CD14-positive monocyte (primary cell): Measurements from ENCODE around the gene TNRC6A. TPM values are rescaled to one million over a fixed set of nuclear protein-coding genes. Genes with fewer than 3 reads are reported as not detected.

ENCODE experiments used
- DNase-seq, 3 donors: peaks; one replicate each; pipeline ENCODE4 v3.0.0-alpha.2; 2011 to 2022
- H2AFZ ChIP-seq: 2 replicates; pipeline ENCODE4 v1.6.0; 2012; ENCODE audit warnings: mild to moderate bottlenecking, low read depth, low read length, inconsistent platforms; ENCODE audit not compliant: insufficient read depth, poor library complexity, severe bottlenecking
- H3K27ac ChIP-seq, 2 donors: 1 replicate in 1 of 2; 2 replicates in 1 of 2; pipeline ENCODE4 v1.5.1; 2012 to 2013; ENCODE audit warnings: low read length in 2 of 2, control low read depth in 1 of 2, inconsistent platforms in 1 of 2, low read depth in 1 of 2, mild to moderate bottlenecking in 1 of 2
- H3K27me3 ChIP-seq, 2 donors: one replicate each; pipeline versions ENCODE4 v1.6.0 to v1.6.1; 2011 to 2013; ENCODE audit warnings: low read length in 2 of 2; ENCODE audit not compliant: control insufficient read depth in 2 of 2, insufficient read depth in 2 of 2
- H3K36me3 ChIP-seq, 2 donors: replicated peaks in 1 of 2; 1 replicate in 1 of 2; 2 replicates in 1 of 2; pipeline versions ENCODE4 v1.5.1 to v1.6.1; 2012 to 2013; ENCODE audit warnings: low read length in 2 of 2, control low read depth in 1 of 2, inconsistent platforms in 1 of 2, mild to moderate bottlenecking in 1 of 2; ENCODE audit not compliant: insufficient read depth in 2 of 2, control insufficient read depth in 1 of 2
- H3K4me1 ChIP-seq, 2 donors: 1 replicate in 1 of 2; 2 replicates in 1 of 2; pipeline versions ENCODE4 v1.5.1 to v1.6.1; 2012 to 2013; ENCODE audit warnings: low read length in 2 of 2, control low read depth in 1 of 2, inconsistent platforms in 1 of 2, mild to moderate bottlenecking in 1 of 2, moderate library complexity in 1 of 2; ENCODE audit not compliant: insufficient read depth in 2 of 2, control insufficient read depth in 1 of 2
- H3K4me2 ChIP-seq: replicated peaks from 2 replicates; pipeline ENCODE3; 2012; ENCODE audit warnings: low read length, moderate library complexity, mild to moderate bottlenecking; ENCODE audit not compliant: poor library complexity, severe bottlenecking; ENCODE audit errors: extremely low read depth
- H3K4me3 ChIP-seq, 3 experiments: fragments of 200-600 bp in 1 of 3; sonication (generic) in 1 of 3; replicated peaks in 1 of 3; 1 replicate in 2 of 3; 2 replicates in 1 of 3; pipeline ENCODE4 v1.5.1; 2011 to 2013; ENCODE audit warnings: low read length in 3 of 3, mild to moderate bottlenecking in 3 of 3, control low read depth in 2 of 3, low read depth in 2 of 3, inconsistent platforms in 1 of 3, moderate library complexity in 1 of 3
- H3K79me2 ChIP-seq: 2 replicates; pipeline ENCODE4 v1.6.0; 2012; ENCODE audit warnings: mild to moderate bottlenecking, control low read depth, inconsistent platforms, low read length, moderate library complexity; ENCODE audit not compliant: insufficient read depth
- H3K9ac ChIP-seq: 2 replicates; pipeline ENCODE4 v1.6.0; 2017; ENCODE audit warnings: low read length, mild to moderate bottlenecking; ENCODE audit not compliant: insufficient read depth, poor library complexity, severe bottlenecking
- H3K9me3 ChIP-seq, 2 donors: replicated peaks in 1 of 2; 1 replicate in 1 of 2; 2 replicates in 1 of 2; pipeline versions ENCODE4 v1.5.1 to v1.6.1; 2012 to 2013; ENCODE audit warnings: low read length in 2 of 2, control low read depth in 1 of 2; ENCODE audit not compliant: control insufficient read depth in 1 of 2, insufficient read depth in 1 of 2
- H4K20me1 ChIP-seq: 2 replicates; pipeline ENCODE4 v1.6.0; 2012; ENCODE audit warnings: mild to moderate bottlenecking, low read length, control low read depth, moderate library complexity; ENCODE audit not compliant: insufficient read depth
- H3K27ac Mint-ChIP-seq, 7 donors: one replicate each; pipeline ENCODE4 v1.8.0; 2020; ENCODE audit warnings: mild to moderate bottlenecking in 7 of 7, mixed read lengths in 7 of 7, moderate library complexity in 6 of 7, inconsistent platforms in 2 of 7
- H3K27me3 Mint-ChIP-seq, 3 donors: one replicate each; pipeline ENCODE4 v1.8.0; 2021 to 2022; ENCODE audit warnings: low read depth in 3 of 3, mild to moderate bottlenecking in 3 of 3, mixed read lengths in 3 of 3, moderate library complexity in 3 of 3, inconsistent platforms in 1 of 3
- H3K36me3 Mint-ChIP-seq, 2 donors: one replicate each; pipeline ENCODE4 v1.8.0; 2020; ENCODE audit warnings: mixed read lengths in 2 of 2, inconsistent platforms in 1 of 2, mild to moderate bottlenecking in 1 of 2
- H3K4me1 Mint-ChIP-seq: one replicate; pipeline ENCODE4 v1.8.0; 2020; ENCODE audit warnings: mild to moderate bottlenecking, mixed read lengths
- H3K4me3 Mint-ChIP-seq, 2 donors: one replicate each; pipeline ENCODE4 v1.8.0; 2020; ENCODE audit warnings: mild to moderate bottlenecking in 2 of 2, mixed read lengths in 2 of 2, moderate library complexity in 1 of 2
- H3K9me3 Mint-ChIP-seq, 7 donors: one replicate each; pipeline ENCODE4 v1.8.0; 2020 to 2022; ENCODE audit warnings: mixed read lengths in 7 of 7, mild to moderate bottlenecking in 6 of 7, moderate library complexity in 6 of 7, inconsistent platforms in 2 of 7
- CTCF ChIP-seq: fragments of 200-600 bp; IDR thresholded peaks from one replicate; pipeline ENCODE4 v1.8.0; 2022; ENCODE audit warnings: antibody characterized with exemption, mild to moderate bottlenecking
- WGBS: methylation state at CpG from one replicate; pipeline ENCODE4 v1.1.5; 2013; ENCODE audit warnings: missing lambda C conversion rate; ENCODE audit not compliant: insufficient coverage; 5-methylcytosine and 5-hydroxymethylcytosine counted together
- intact Hi-C, 2 donors: fragments of 100-400 bp; cut with micrococcal nuclease; formaldehyde crosslinking; loops; one replicate each; pipeline versions ENCODE4 v1.15.0 to v1.15.1; 2023
- polyA plus RNA-seq, 3 donors: library from polyadenylated mRNA; depleted of rRNA in 1 of 3; unstranded in 2 of 3; stranded (reverse) in 1 of 3; fragments of 300-500 nt in 2 of 3; fragments of >200 nt in 1 of 3; fragmentation: Illumina TruSeq in 2 of 3; gene quantifications; 1 replicate in 2 of 3; 2 replicates in 1 of 3; pipeline ENCODE4 v1.2.3, GENCODE V29; 2012 to 2021

The TNRC6A gene
- polyA plus RNA-seq, 3 donors, result 3.3 to 36.1 (median 4.0) TPM

DNA sequence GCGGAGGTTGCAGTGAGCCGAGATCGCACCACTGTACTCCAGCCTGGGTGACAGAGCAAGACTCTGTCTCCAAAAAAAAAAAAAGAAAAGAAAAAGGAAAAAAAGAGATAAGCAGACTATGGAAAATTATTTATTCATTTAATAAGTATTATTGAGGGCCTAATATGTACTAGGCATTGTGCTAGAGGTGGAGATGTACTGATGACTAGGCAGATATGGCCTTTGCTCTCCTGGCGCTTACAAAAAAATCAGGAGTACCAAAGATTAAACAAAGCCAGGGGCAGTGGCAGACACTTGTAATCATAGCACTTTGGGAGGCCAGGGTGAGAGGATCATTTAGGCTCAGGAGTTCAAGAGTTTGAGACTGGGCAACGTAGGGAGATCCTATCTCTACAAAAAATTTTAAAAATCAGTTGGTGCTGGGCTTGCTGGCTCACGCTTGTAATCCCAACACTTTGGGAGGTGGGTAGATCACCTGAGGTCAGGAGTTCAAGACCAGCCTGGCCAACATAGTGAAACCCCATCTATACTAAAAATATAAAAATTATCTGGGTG, 10.4 kb upstream of the TNRC6A start:
- Mint-ChIP-seq H3K27me3 (peaks cover 1 to 24% (median 11%) of the 10 kb centered on the region in 3 donors), H3K36me3 (no peaks in the 10 kb centered on the region), H3K4me1 (no peaks in the 10 kb centered on the region), H3K4me3 (peak overlapping the region in 1 of 2 donors; percentile 42), H3K9me3 (peaks cover 0 to 25% (median 12%) of the 10 kb centered on the region in 7 donors), H3K27ac (no peak overlapping the region)
- Histone ChIP-seq H2AFZ (no peak overlapping the region), H4K20me1 (no peaks in the 10 kb centered on the region), H3K4me3 (no peak overlapping the region), H3K36me3 (no peaks in the 10 kb centered on the region), H3K27me3 (peaks cover 0 to 3% of the 10 kb centered on the region in 2 donors), H3K9me3 (peaks cover under 1 to 11% of the 10 kb centered on the region in 2 donors), H3K4me1 (no peaks in the 10 kb centered on the region), H3K79me2 (no peaks in the 10 kb centered on the region), H3K9ac (no peak overlapping the region), H3K4me2 (no peak overlapping the region), H3K27ac (no peak overlapping the region)
- 80% methylated on average over 1 of the region's 6 CpGs for WGBS
- no peak for DNase-seq
- intact Hi-C loops, result no loop called here
- TF ChIP-seq CTCF, result no peak

- intact Hi-C loops, result no loop called here
- no peak overlapping the region for H3K4me3 ChIP-seq
- DNase-seq, result no peak
- no peak overlapping the region for H2AFZ ChIP-seq
- Mint-ChIP-seq H3K4me1 (no peaks in the 10 kb centered on the region), H3K27ac (no peak overlapping the region), H3K36me3 (no peaks in the 10 kb centered on the region), H3K4me3 (no peak overlapping the region), H3K9me3 (peaks cover 0 to 16% (median 3%) of the 10 kb centered on the region in 7 donors), H3K27me3 (peaks cover 5 to 25% (median 12%) of the 10 kb centered on the region in 3 donors)
- H3K27ac ChIP-seq, result no peak overlapping the region
- H3K4me2 ChIP-seq, result no peak overlapping the region
- peaks cover 0 to 5% of the 10 kb centered on the region in 2 donors for H3K27me3 ChIP-seq
- H3K9me3 ChIP-seq, result no peaks in the 10 kb centered on the region
- H3K9ac ChIP-seq, result no peak overlapping the region
- H3K79me2 ChIP-seq, result no peaks in the 10 kb centered on the region
- 93% methylated on average over 3 of the region's 6 CpGs for WGBS
- H3K4me1 ChIP-seq, result no peaks in the 10 kb centered on the region
- no peaks in the 10 kb centered on the region for H3K36me3 ChIP-seq
- no peak for TF ChIP-seq CTCF
- no peaks in the 10 kb centered on the region for H4K20me1 ChIP-seq
Observed at GRCh38 chr16:24721830-24722238, 7.6 kb upstream of the TNRC6A start.
